Neural cell (in vitro differentiated cells): ENCODE data around the gene STT3B. TPM values are rescaled to one million over a fixed set of nuclear protein-coding genes. Genes with fewer than 3 reads are reported as not detected.

Experiments used
- H2AFZ ChIP-seq: fragments of 200-600, 300-800 bp; sonication (generic), shearing (Covaris generic); 2 replicates; pipeline ENCODE4 v1.6.0; 2014; ENCODE audit warnings: low read depth, mild to moderate bottlenecking, antibody characterized with exemption, low read length, moderate library complexity
- H3F3A ChIP-seq: fragments of 200-600 bp; shearing (Covaris generic); 2 replicates; pipeline ENCODE4 v1.6.1; 2016; ENCODE audit warnings: mild to moderate bottlenecking, moderate library complexity, mixed read lengths, antibody characterized with exemption, low read length; ENCODE audit not compliant: insufficient read depth, poor library complexity, severe bottlenecking
- H3K27ac ChIP-seq: fragments of 200-600, 300-800 bp; sonication (generic), shearing (Covaris generic); 2 replicates; pipeline ENCODE4 v1.5.1; 2014; ENCODE audit warnings: mild to moderate bottlenecking, low read length, moderate library complexity
- H3K27me3 ChIP-seq: fragments of 300-800, 200-600 bp; sonication (generic), shearing (Covaris generic); 2 replicates; pipeline ENCODE4 v1.6.0; 2014; ENCODE audit warnings: mild to moderate bottlenecking, low read depth, low read length, moderate library complexity; ENCODE audit not compliant: insufficient read depth
- H3K36me3 ChIP-seq: fragments of 300-800, 200-600 bp; sonication (generic), shearing (Covaris generic); 2 replicates; pipeline ENCODE4 v1.5.1; 2014; ENCODE audit warnings: mild to moderate bottlenecking, antibody characterized with exemption, low read length, moderate library complexity; ENCODE audit not compliant: insufficient read depth
- H3K4me2 ChIP-seq: fragments of 300-800, 200-600 bp; sonication (generic), shearing (Covaris generic); 2 replicates; pipeline ENCODE4 v1.6.0; 2014; ENCODE audit warnings: mild to moderate bottlenecking, low read length
- H3K4me3 ChIP-seq: fragments of 300-800, 200-600 bp; sonication (generic), shearing (Covaris generic); 2 replicates; pipeline ENCODE4 v1.5.1; 2014; ENCODE audit warnings: mild to moderate bottlenecking, low read length, moderate library complexity
- H3K79me2 ChIP-seq: fragments of 200-600 bp; shearing (Covaris generic); replicated peaks from 2 replicates; pipeline ENCODE4 v1.6.0; 2014; ENCODE audit warnings: mild to moderate bottlenecking, low read length, moderate library complexity; ENCODE audit not compliant: insufficient read depth
- H3K9ac ChIP-seq: fragments of 300-800, 200-600 bp; sonication (generic), shearing (Covaris generic); 2 replicates; pipeline ENCODE4 v1.6.1; 2016; ENCODE audit warnings: mild to moderate bottlenecking, low read length, mixed read lengths
- H3K9me2 ChIP-seq: fragments of 200-600 bp; shearing (Covaris generic); 2 replicates; pipeline ENCODE4 v1.6.1; 2016; ENCODE audit warnings: mild to moderate bottlenecking, low read length, mixed read lengths; ENCODE audit not compliant: insufficient read depth
- H3K9me3 ChIP-seq: fragments of 200-600, 300-800 bp; sonication (generic), shearing (Covaris generic); 2 replicates; pipeline ENCODE4 v1.6.1; 2016; ENCODE audit warnings: mild to moderate bottlenecking, mixed run types, low read length, moderate library complexity, mixed read lengths
- H4K20me1 ChIP-seq: fragments of 200-600 bp; shearing (Covaris generic); 2 replicates; pipeline ENCODE4 v1.6.1; 2016; ENCODE audit warnings: mild to moderate bottlenecking, mixed run types; ENCODE audit not compliant: insufficient read depth
- EP300 ChIP-seq: fragments of 450-650 bp; conservative IDR thresholded peaks from 2 replicates; pipeline ENCODE4 v1.6.1; 2014; ENCODE audit warnings: antibody characterized with exemption, mild to moderate bottlenecking, moderate library complexity; ENCODE audit not compliant: poor library complexity, severe bottlenecking
- EZH2 ChIP-seq: fragments of 200-600, 300-800 bp; shearing (Covaris generic), sonication (generic); IDR thresholded peaks from 2 replicates; pipeline ENCODE4 v1.6.1; 2014; ENCODE audit warnings: antibody characterized with exemption, low read length, borderline replicate concordance, mild to moderate bottlenecking; ENCODE audit not compliant: insufficient read depth, poor library complexity, severe bottlenecking
- MXI1 ChIP-seq: fragments of 450-650 bp; conservative IDR thresholded peaks from 2 replicates; pipeline ENCODE4 v1.6.1; 2014; ENCODE audit warnings: antibody characterized with exemption, mild to moderate bottlenecking; ENCODE audit not compliant: poor library complexity, severe bottlenecking
- POLR2AphosphoS5 ChIP-seq: IDR thresholded peaks from 2 replicates; pipeline ENCODE4 v1.6.1; 2012
- RAD21 ChIP-seq: fragments of 450-650 bp; conservative IDR thresholded peaks from 2 replicates; pipeline ENCODE4 v1.6.1; 2014; ENCODE audit warnings: antibody characterized with exemption, mild to moderate bottlenecking, moderate library complexity
- SMC3 ChIP-seq: fragments of 450-650 bp; conservative IDR thresholded peaks from 2 replicates; pipeline ENCODE4 v1.6.1; 2014; ENCODE audit warnings: antibody characterized with exemption, mild to moderate bottlenecking, moderate library complexity; ENCODE audit not compliant: poor library complexity
- TAF1 ChIP-seq: IDR thresholded peaks from 2 replicates; pipeline ENCODE4 v1.6.1; 2012; ENCODE audit warnings: low read depth
- polyA plus RNA-seq: library from polyadenylated mRNA; depleted of rRNA; stranded (reverse); fragments of >200 nt; gene quantifications from 2 replicates; pipeline ENCODE4 v1.2.3, GENCODE V29; 2014
- TF ChIP-seq, protein P1 (sequence below): IDR thresholded peaks from 2 replicates; pipeline ENCODE4 v1.6.1; 2012; ENCODE audit warnings: borderline replicate concordance
- TF ChIP-seq, protein P2 (sequence below): fragments of 450-650 bp; IDR thresholded peaks from 2 replicates; pipeline ENCODE4 v1.5.1; 2014; ENCODE audit warnings: antibody characterized with exemption, mild to moderate bottlenecking, moderate library complexity; ENCODE audit not compliant: poor library complexity, severe bottlenecking

Gene STT3B
- polyA plus RNA-seq, 1 donor from 2014 or later: 100 TPM

DNA sequence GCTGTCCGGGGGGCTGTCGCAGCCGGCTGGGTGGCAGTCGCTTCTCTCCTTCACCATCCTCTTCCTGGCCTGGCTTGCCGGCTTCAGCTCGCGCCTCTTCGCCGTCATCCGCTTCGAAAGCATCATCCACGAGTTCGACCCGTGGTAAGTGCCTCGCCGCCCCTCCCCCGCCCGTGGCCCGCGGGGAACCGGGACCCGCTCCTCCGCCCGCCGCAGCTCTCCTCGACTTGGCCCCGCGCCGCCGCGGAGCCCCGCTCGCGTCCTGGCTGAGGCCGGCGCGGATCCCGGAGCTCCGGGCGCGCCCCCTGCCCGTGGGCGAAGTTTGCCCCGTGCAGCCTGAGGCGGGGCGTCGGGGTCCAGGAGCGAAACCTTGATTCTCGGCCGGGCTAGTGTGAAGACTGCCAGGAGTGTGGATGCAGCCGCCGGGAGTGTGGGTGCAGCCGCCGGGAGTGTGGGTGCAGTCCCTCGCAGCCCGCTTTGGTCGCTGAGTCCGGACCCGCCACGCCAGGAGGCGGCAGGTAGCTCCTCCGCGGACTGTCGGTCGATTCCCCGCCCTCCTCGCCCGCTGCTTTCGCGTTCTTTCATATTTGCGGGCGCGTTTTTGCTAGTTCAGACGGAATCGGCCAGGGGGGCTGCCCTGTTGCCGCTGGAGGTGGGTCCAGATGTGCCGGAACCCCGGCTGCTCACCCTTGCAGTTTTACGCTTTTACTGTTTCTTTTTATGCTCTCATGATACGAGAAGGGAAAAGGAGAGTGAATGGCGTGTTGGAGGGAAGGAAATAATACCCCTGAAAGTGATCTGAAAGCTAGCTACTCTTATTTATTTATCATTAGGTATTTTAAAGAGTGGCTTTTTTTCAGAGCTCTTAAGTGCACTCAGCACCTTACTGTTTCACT is 692 bp downstream of the STT3B start:
- no peaks in the 10 kb centered on the region for H3F3A ChIP-seq
- no peaks in the 10 kb centered on the region for H3K27me3 ChIP-seq
- H2AFZ ChIP-seq: no peak overlapping the region
- H3K79me2 ChIP-seq: peaks cover 48% of the 10 kb centered on the region
- peak overlapping the region; percentile 85 for H3K4me3 ChIP-seq
- no peaks in the 10 kb centered on the region for H3K36me3 ChIP-seq
- H3K9ac ChIP-seq: peak overlapping the region; percentile 95
- TF ChIP-seq TAF1 (no peak), POLR2AphosphoS5 (no peak), MXI1 (peak; percentile 77), RAD21 (peak; percentile 32), EP300 (no peak), SMC3 (no peak), EZH2 (no peak)
- TF ChIP-seq, protein P1, sequence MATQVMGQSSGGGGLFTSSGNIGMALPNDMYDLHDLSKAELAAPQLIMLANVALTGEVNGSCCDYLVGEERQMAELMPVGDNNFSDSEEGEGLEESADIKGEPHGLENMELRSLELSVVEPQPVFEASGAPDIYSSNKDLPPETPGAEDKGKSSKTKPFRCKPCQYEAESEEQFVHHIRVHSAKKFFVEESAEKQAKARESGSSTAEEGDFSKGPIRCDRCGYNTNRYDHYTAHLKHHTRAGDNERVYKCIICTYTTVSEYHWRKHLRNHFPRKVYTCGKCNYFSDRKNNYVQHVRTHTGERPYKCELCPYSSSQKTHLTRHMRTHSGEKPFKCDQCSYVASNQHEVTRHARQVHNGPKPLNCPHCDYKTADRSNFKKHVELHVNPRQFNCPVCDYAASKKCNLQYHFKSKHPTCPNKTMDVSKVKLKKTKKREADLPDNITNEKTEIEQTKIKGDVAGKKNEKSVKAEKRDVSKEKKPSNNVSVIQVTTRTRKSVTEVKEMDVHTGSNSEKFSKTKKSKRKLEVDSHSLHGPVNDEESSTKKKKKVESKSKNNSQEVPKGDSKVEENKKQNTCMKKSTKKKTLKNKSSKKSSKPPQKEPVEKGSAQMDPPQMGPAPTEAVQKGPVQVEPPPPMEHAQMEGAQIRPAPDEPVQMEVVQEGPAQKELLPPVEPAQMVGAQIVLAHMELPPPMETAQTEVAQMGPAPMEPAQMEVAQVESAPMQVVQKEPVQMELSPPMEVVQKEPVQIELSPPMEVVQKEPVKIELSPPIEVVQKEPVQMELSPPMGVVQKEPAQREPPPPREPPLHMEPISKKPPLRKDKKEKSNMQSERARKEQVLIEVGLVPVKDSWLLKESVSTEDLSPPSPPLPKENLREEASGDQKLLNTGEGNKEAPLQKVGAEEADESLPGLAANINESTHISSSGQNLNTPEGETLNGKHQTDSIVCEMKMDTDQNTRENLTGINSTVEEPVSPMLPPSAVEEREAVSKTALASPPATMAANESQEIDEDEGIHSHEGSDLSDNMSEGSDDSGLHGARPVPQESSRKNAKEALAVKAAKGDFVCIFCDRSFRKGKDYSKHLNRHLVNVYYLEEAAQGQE: no peak
- TF ChIP-seq, protein P2, sequence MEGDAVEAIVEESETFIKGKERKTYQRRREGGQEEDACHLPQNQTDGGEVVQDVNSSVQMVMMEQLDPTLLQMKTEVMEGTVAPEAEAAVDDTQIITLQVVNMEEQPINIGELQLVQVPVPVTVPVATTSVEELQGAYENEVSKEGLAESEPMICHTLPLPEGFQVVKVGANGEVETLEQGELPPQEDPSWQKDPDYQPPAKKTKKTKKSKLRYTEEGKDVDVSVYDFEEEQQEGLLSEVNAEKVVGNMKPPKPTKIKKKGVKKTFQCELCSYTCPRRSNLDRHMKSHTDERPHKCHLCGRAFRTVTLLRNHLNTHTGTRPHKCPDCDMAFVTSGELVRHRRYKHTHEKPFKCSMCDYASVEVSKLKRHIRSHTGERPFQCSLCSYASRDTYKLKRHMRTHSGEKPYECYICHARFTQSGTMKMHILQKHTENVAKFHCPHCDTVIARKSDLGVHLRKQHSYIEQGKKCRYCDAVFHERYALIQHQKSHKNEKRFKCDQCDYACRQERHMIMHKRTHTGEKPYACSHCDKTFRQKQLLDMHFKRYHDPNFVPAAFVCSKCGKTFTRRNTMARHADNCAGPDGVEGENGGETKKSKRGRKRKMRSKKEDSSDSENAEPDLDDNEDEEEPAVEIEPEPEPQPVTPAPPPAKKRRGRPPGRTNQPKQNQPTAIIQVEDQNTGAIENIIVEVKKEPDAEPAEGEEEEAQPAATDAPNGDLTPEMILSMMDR: peak; percentile 68
- no peaks in the 10 kb centered on the region for H3K9me2 ChIP-seq
- no peaks in the 10 kb centered on the region for H3K9me3 ChIP-seq
- peaks cover 8% of the 10 kb centered on the region for H4K20me1 ChIP-seq
- peak overlapping the region; percentile 96 for H3K27ac ChIP-seq
- peak overlapping the region; percentile 86 for H3K4me2 ChIP-seq

DNA sequence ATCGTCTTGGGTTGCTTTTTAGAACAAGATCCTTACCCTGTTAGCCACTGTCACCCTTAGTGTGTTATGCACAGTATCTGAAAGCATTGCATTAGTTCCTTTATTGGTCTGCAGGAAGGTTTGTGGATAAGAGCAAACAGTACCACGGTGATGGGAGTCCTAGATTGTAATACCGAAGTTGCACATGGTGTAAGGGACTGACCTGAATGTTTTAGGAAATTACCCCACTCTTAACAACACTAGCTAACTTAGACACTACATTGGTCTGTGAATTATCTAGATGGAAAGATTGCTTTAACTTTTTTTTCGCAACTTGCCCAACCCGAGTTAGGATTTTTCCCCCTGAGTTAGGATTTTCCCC is 1.3 kb downstream of the STT3B start:
- Histone ChIP-seq H4K20me1 (peaks cover 8% of the 10 kb centered on the region), H3K9me2 (no peaks in the 10 kb centered on the region), H2AFZ (no peak overlapping the region), H3K36me3 (no peaks in the 10 kb centered on the region), H3K27ac (peak overlapping the region; percentile 42), H3K79me2 (peaks cover 54% of the 10 kb centered on the region), H3K9me3 (no peaks in the 10 kb centered on the region), H3F3A (no peaks in the 10 kb centered on the region), H3K4me3 (peak overlapping the region; percentile 85), H3K4me2 (peak overlapping the region; percentile 86), H3K27me3 (no peaks in the 10 kb centered on the region), H3K9ac (peak overlapping the region; percentile 95)
- TF ChIP-seq EZH2 (no peak), SMC3 (no peak), RAD21 (no peak), POLR2AphosphoS5 (no peak), EP300 (no peak), TAF1 (no peak), MXI1 (no peak)
- TF ChIP-seq, protein P1: no peak
- TF ChIP-seq, protein P2: no peak
